ENCODE data around the gene PLXDC2. TPM values are rescaled to one million over a fixed set of nuclear protein-coding genes. Genes with fewer than 3 reads are reported as not detected.

Gene PLXDC2
- total and polyA plus RNA-seq, 10 of the 15 experiments (the other 5 are each of a cell fraction or from before 2014, with no cell fraction given): 0.05 to 1.8 (median 0.14) TPM; not detected in 2

DNA sequence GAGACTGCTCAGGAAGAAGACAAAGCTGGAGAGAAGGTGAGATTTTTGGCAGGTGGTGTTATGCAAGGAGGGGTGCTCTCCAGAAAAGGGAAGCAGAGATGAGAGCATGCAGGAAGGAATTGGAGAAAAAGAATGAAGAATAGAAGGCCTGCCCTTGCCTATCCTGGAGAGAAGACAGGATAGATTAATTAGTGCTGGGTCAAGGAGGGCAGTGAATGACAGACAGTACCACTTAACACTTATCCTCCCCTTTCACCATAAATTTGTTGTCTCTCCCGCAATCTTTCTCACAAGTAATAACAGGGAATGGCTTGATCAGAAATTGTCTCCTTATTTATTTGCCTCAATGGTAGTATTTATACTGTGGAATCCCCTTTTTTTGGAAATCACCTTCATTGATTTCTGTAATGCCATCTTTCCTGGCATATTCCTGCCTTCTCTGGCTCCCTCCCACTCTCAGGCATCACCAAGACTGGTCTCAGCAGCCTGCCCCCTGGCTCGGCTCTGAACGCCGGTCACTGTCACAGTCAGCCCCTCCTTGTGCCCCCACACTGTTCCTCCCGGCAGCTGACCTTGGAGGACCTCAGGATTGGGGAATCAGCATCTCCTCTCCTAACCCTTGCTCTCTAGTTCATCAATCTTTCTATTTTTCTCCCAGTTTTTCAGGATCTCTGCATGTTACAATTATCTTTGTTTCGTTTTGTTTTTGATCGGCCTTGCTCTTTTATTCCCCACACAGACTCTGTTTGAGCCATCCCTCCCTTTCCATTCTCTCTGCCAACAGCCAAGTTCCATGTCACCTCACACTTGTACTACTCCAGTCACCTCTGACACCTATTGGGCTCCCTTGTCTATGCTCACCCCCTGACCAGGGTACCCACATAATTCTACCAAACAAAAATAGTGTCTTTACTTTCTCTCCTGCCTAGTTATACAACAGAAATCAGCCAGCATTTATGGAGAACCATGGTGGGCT, 294.2 kb downstream of the PLXDC2 start (continued):
- TF ChIP-seq ZBTB11 (CRISPR knock-in tag; IDR thresholded peaks at IDR 0.05) (no peak), ZNF622 (IDR thresholded peaks at IDR 0.05) (no peak), DPF2 (IDR thresholded peaks at IDR 0.05) (no peak), YBX1 (IDR thresholded peaks at IDR 0.05) (no peak), CHD2 (IDR thresholded peaks at IDR 0.05; ENCODE audit: borderline replicate concordance, low read depth, low read length) (no peak), FOS (IDR thresholded peaks at IDR 0.05; ENCODE audit: borderline replicate concordance, extremely low read depth, insufficient read length) (no peak)
- TF ChIP-seq, protein P1, sequence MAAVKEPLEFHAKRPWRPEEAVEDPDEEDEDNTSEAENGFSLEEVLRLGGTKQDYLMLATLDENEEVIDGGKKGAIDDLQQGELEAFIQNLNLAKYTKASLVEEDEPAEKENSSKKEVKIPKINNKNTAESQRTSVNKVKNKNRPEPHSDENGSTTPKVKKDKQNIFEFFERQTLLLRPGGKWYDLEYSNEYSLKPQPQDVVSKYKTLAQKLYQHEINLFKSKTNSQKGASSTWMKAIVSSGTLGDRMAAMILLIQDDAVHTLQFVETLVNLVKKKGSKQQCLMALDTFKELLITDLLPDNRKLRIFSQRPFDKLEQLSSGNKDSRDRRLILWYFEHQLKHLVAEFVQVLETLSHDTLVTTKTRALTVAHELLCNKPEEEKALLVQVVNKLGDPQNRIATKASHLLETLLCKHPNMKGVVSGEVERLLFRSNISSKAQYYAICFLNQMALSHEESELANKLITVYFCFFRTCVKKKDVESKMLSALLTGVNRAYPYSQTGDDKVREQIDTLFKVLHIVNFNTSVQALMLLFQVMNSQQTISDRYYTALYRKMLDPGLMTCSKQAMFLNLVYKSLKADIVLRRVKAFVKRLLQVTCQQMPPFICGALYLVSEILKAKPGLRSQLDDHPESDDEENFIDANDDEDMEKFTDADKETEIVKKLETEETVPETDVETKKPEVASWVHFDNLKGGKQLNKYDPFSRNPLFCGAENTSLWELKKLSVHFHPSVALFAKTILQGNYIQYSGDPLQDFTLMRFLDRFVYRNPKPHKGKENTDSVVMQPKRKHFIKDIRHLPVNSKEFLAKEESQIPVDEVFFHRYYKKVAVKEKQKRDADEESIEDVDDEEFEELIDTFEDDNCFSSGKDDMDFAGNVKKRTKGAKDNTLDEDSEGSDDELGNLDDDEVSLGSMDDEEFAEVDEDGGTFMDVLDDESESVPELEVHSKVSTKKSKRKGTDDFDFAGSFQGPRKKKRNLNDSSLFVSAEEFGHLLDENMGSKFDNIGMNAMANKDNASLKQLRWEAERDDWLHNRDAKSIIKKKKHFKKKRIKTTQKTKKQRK (IDR thresholded peaks at IDR 0.05; ENCODE audit: low read depth, low read length): no peak
